ENCODE measurements around the gene SPACA6. TPM values are rescaled to one million over a fixed set of nuclear protein-coding genes. Genes with fewer than 3 reads are reported as not detected.
A peak's percentile ranks its signal among the peaks of the same experiment; 100 is the strongest.

The SPACA6 gene
- total and polyA plus RNA-seq, 2 of the 8 experiments (the other 6 are each of a cell fraction or from before 2014, with no cell fraction given) = 7.1 to 7.5 TPM

- Histone ChIP-seq H3K56ac (replicated peaks; ENCODE audit: insufficient read length, low read depth, low read length) (no peak overlapping the region), H3K18ac (ENCODE audit: extremely low read depth, low read length) (no peak overlapping the region; the same call in 1 of the 2 replicates), H3K27ac (ENCODE audit: low read depth, low read length) (peak overlapping the region; percentile 64; the same call in 1 of the 2 replicates), H3K27me3 (replicated peaks in 1 of 4; ENCODE audit: control insufficient read depth in 3 of 4, extremely low read depth in 1 of 4, insufficient read depth in 3 of 4, low read length in 3 of 4) (no peaks in the 10 kb centered on the region), H3K23me2 (ENCODE audit: low read depth, low read length) (peaks cover 20% of the 10 kb centered on the region), H3K4me3 (ENCODE audit: extremely low read depth in 1 of 4, insufficient read depth in 2 of 4, low read depth in 3 of 4, low read length in 4 of 4) (peak overlapping the region; percentile 69 to 75 (median 70)), H2BK5ac (ENCODE audit: low read depth, low read length) (peak overlapping the region; percentile 91; the same call in 1 of the 2 replicates), H2BK20ac (ENCODE audit: low read length) (no peak overlapping the region), H3K79me2 (ENCODE audit: control insufficient read depth in 1 of 2, insufficient read depth in 2 of 2, low read length in 2 of 2) (no peaks in the 10 kb centered on the region), H2AFZ (ENCODE audit: low read length) (peak overlapping the region; percentile 93), H3K4ac (replicated peaks; ENCODE audit: insufficient read length, low read depth, low read length) (peak overlapping the region; percentile 28), H3K79me1 (ENCODE audit: low read depth, low read length) (no peaks in the 10 kb centered on the region), H3K36me3 (ENCODE audit: control insufficient read depth in 2 of 4, insufficient read depth in 4 of 4, low read length in 3 of 4) (0 out of 8 replicates have a peak, but pooled peaks cover 0 to 4% (median 0%) of the 10 kb centered on the region in 4 experiments), H3K4me1 (replicated peaks in 1 of 4; ENCODE audit: control insufficient read depth in 3 of 4, insufficient read depth in 4 of 4, low read length in 3 of 4) (peaks cover 0 to 11% (median 5%) of the 10 kb centered on the region in 4 experiments; a peak in 6 of 7 replicates), H4K8ac (ENCODE audit: extremely low read depth, insufficient read depth, low read length) (peak overlapping the region; percentile 16; the same call in 1 of the 2 replicates), H4K20me1 (replicated peaks in 1 of 2; ENCODE audit: control insufficient read depth in 1 of 2, insufficient read depth in 2 of 2, low read length in 2 of 2) (peaks cover 0 to 1% of the 10 kb centered on the region in 2 experiments), H4K91ac (replicated peaks; ENCODE audit: insufficient read length, low read length) (no peak overlapping the region), H2BK15ac (ENCODE audit: low read length) (no peak overlapping the region), H3K23ac (ENCODE audit: insufficient read length) (no peak overlapping the region), H3K9me3 (ENCODE audit: insufficient read depth in 2 of 2, low read depth in 1 of 2, low read length in 1 of 2) (no peaks in the 10 kb centered on the region), H2BK120ac (replicated peaks; ENCODE audit: low read depth, low read length) (no peak overlapping the region), H4K5ac (ENCODE audit: insufficient read length, low read depth, low read length) (no peak overlapping the region), H2AK5ac (ENCODE audit: low read depth, low read length) (no peak overlapping the region), H2BK12ac (ENCODE audit: low read depth, low read length) (peak overlapping the region; percentile 96), H3K14ac (ENCODE audit: insufficient read length) (no peak overlapping the region), H3K4me2 (ENCODE audit: insufficient read depth in 1 of 2, low read depth in 2 of 2, low read length in 2 of 2) (peak overlapping the region; percentile 90 to 96), H3K9ac (replicated peaks in 1 of 4; ENCODE audit: extremely low read depth in 1 of 4, low read depth in 3 of 4, low read length in 3 of 4) (peak overlapping the region in 3 of 4 experiments; percentile 21 to 77 (median 38); a peak in 4 of 7 replicates)
- 4% methylated on average over 27 of the region's 27 CpGs; no CpG with 5 or more reads in 1 of the 2 experiments for WGBS, 2 experiments (ENCODE audit: extremely low coverage in 1 of 2, insufficient coverage in 1 of 2, insufficient read length in 1 of 2, insufficient replicate concordance in 2 of 2, low coverage in 1 of 2, low lambda C conversion rate in 2 of 2, missing lambda C conversion rate in 1 of 2)
- POLR2A ChIA-PET (ENCODE audit: partially characterized antibody) = interaction anchor here (0.7 to 4.0 kb wide), 4 partner anchors 12 to 25 kb away, joined by 3 to 28 read pairs (median 6); no protein-coding TSS in a partner anchor
- peak; percentile 47 to 96 for DNase-seq (ENCODE audit: low read depth in 1 of 2, low spot score in 2 of 2)
- CTCF ChIA-PET (ENCODE audit: partially characterized antibody) = interaction anchor here (0.9 to 2.5 kb wide), 4 partner anchors 7 to 75 kb away, joined by 3 to 6 read pairs (median 4); no protein-coding TSS in a partner anchor
- FAIRE-seq = no peak
- peak; percentile 20 for TF ChIP-seq KDM4A (IDR thresholded peaks at IDR 0.05; ENCODE audit: low read depth, low read length, severe bottlenecking)
- TF ChIP-seq POU5F1 (IDR thresholded peaks at IDR 0.05; ENCODE audit: low read depth, low read length) = no peak
- TF ChIP-seq PHF8 (conservative IDR thresholded peaks at IDR 0.05; ENCODE audit: low read depth, low read length) = 0 out of 2 replicates have a peak, but pooled peaks have one; percentile 25
- TF ChIP-seq ATF2 (IDR thresholded peaks at IDR 0.05; ENCODE audit: low read length) = peak; percentile 61; the same call in 1 of the 2 replicates
- TF ChIP-seq RBBP5 (IDR thresholded peaks at IDR 0.05; ENCODE audit: borderline replicate concordance, low read depth, low read length) = peak; percentile 11; the same call in 1 of the 2 replicates
- peak; percentile 78 for TF ChIP-seq CREB1 (IDR thresholded peaks at IDR 0.05)
- no peak for TF ChIP-seq KDM1A (IDR thresholded peaks at IDR 0.05; ENCODE audit: borderline replicate concordance, low read length)
- TF ChIP-seq POLR2AphosphoS5 (IDR thresholded peaks at IDR 0.05; ENCODE audit: low read depth, low read length) = peak; percentile 26; the same call in 1 of the 2 replicates
- no peak for TF ChIP-seq SRF (IDR thresholded peaks at IDR 0.05; ENCODE audit: low read depth, low read length)
- no peak for TF ChIP-seq CHD2 (IDR thresholded peaks at IDR 0.05; ENCODE audit: low read length)
These were observed 9.1 kb downstream of the SPACA6 start for GRCh38 chr19:51702103-51702824.
